MV-4-11 (cell line): Measurements from ENCODE around the gene IGFL3.
"Not testable (repeated sequence)": the region's sequence is repeated elsewhere in the genome, so short reads cannot be mapped to it uniquely, and the experiment has no call there.

Source experiments
- DNase-seq: peaks from one replicate; lab custom pipeline; 2025; lab: John Stamatoyannopoulos, UW

IGFL3 gene

DNA sequence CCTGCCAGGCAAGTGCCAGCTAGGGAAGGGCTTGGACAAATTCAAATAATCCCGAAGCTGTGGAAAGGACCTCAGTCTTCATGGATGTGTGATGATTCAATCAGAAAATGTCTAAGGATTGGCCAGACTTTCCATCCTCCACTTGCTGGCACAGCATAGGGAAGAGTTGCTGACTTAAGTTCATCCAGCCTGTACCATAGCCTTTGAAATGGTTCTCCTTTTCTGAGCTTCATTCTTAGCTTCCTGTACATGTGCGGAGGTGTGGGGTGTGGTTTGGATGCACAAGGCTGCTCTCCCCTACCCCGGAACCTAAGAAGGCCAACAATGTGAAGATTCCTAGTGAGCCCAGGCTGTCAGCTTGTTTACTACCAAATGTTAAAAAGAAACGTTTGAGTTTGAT is 959 bp upstream of the IGFL3 start:
- DNase-seq, result peak; percentile 30

DNA sequence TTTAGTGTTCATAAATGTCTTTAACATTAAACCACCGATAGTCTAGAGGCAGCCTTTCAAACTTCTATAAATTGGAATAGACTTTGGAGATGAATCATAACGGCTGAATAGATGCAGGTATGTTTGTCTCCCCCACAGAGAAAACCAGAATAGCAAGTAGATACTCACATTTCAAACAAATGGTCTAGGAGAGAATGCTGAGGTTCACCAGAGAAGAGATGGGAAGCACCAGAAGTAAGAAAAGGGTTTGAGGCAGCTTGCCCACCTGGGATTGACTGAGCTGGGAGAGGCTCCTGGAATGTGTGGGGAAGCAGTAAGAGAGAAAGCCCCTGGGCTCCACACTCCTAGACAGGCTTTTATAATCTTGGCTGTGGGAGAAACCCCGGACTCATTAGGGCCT is 6.4 kb downstream of the IGFL3 start:
- DNase-seq, result no peak

- DNase-seq, result no peak
These were observed 8.4 kb downstream of the IGFL3 start for GRCh38 chr19:46116121-46116520.

- peak; percentile 82 for DNase-seq
These were observed 8.9 kb downstream of the IGFL3 start for GRCh38 chr19:46115396-46116106.

- no peak for DNase-seq
These were observed 10.8 kb downstream of the IGFL3 start for GRCh38 chr19:46113726-46114125.

- DNase-seq, result no peak
These were observed 12.0 kb downstream of the IGFL3 start for GRCh38 chr19:46112527-46112926.

GRCh38 chr19:46111376-46111775 is 13.1 kb downstream of the IGFL3 start:
- no peak for DNase-seq

GRCh38 chr19:46109876-46110275 is 14.6 kb downstream of the IGFL3 start:
- no peak for DNase-seq

DNA sequence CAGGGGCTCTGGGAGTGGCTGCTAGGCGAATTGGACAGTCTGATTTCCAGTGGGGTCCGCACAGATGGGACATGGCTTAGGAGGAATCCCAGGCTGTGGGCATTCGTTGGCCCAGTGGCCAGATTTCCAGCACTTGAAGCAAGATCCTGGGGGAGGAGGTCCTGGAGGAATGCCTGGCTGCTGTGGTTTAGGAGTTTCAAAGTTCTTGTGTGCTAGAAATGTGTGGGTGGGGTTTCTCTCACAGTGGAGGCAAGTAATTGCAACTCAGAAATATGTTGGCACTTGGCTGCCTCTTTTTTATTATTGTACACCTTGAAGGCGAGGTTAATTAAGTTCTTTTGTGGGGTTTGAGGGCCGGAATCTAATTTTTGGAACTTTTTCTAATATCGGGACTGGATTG is 17.1 kb downstream of the IGFL3 start:
- DNase-seq, result no peak

DNA sequence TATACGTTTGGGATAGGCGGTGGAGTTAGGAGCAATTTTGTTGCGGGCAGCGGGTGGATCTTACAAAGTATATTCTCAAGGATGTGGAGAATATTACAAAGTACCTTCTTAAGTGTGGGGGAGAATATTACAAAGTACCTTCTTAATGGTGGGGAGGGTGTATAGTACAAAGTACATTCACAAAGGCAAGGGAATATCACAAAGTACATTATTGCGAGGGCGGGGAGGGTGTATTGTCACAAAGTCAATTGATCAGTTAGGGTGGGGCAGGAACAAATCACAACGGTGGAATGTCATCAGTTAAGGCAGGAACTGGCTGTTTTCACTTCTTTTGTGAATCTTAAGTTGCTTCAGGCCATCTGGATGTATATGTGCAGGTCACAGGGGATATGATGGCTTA is 22.2 kb downstream of the IGFL3 start:
- not testable (repeated sequence) for DNase-seq

GRCh38 chr19:46101293-46101692 is 23.2 kb downstream of the IGFL3 start:
- DNase-seq, result no peak

- peak; percentile 32 for DNase-seq
These were observed 24.1 kb downstream of the IGFL3 start for GRCh38 chr19:46100344-46100743.

- no peak for DNase-seq
These were observed 34.0 kb downstream of the IGFL3 start for GRCh38 chr19:46090444-46090843.

GRCh38 chr19:46089432-46089831 is 35.1 kb downstream of the IGFL3 start:
- no peak for DNase-seq

GRCh38 chr19:46088101-46088500 is 36.4 kb downstream of the IGFL3 start:
- no peak for DNase-seq

DNA sequence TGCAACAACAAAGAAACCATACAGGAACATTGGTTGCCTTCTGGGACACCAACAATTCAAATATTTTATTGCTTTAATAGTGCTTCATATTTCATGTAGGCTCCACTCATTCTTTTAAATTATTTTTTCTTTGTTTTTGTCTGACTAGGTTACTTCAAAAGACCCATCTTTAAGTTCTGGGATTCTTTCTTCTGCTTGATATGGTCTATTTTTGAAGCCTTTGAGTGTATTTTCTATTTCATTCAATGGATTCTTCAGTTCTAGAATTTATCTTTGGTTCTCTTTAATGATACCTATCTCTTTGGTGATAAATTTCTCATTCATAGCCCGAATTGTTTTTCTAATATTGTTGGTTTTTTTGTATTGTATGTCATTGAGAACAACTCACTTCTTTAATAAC is 38.6 kb downstream of the IGFL3 start:
- DNase-seq, result no peak

DNA sequence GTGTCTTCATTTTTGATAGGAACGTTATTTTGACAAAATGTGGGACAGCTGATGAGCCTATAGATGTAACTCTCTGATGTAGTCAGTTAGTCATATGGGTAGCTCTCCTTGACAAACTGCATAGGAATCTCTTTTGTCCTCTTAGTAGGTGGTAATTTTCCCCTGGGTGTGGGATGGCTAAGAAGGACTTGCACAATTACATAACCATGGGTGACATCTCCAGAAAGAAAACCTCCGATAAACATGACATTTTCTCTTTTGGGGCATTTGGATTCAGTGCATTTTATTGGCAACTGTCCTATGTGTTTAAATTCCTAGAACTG is 41.8 kb downstream of the IGFL3 start:
- DNase-seq, result no peak

GRCh38 chr19:46081928-46082727 is 42.4 kb downstream of the IGFL3 start:
- DNase-seq, result peak; percentile 30

GRCh38 chr19:46080561-46080960 is 43.9 kb downstream of the IGFL3 start:
- DNase-seq, result no peak

GRCh38 chr19:46079576-46079975 is 44.9 kb downstream of the IGFL3 start:
- no peak for DNase-seq

DNA sequence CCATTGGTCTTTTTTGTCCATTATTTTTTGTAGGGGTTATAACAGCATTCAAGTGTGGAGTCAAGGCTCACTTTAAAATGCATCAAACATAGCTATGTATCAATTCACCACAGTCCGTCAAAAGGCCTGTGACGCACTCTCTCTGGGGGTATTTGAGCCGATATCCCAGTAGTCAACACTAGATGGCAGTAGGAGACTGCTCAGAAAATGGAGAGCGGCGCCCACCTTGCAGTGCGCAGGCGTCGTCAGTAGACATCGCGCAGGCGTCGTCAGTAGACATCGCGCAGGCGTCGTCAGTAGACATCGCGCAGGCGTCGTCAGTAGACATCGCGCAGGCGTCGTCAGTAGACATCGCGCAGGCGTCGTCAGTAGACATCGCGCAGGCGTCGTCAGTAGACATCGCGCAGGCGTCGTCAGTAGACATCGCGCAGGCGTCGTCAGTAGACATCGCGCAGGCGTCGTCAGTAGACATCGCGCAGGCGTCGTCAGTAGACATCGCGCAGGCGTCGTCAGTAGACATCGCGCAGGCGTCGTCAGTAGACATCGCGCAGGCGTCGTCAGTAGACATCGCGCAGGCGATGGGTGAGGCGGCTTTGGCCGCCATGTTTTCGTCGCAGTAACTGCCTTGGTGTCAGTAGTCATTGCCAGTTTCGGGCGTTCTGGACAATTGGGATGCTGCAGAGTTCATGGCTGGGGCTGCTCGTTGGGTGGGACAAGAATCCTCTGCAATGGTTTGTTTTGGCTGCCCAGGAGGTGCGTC is 45.7 kb downstream of the IGFL3 start:
- DNase-seq, result not testable (repeated sequence)

DNA sequence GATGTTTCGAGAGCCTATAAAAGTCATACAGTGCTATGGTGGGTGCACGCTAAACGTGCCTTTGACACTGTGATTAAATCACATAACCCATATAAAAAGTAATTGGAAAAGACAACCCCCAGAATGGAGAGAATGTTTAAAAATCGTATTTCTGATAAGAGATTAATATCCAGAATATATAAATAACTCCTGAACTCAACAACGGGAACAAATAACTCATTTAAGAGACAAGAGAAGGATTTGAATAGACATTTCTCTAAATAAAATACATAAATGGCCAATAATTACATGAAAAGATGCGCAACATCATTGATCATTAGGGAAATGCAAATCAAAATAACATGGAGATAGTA is 46.7 kb downstream of the IGFL3 start:
- no peak for DNase-seq
